Astrocyte (in vitro differentiated cells and primary cell): ENCODE data around the gene SYCP1. TPM values are rescaled to one million over a fixed set of nuclear protein-coding genes. Genes with fewer than 3 reads are reported as not detected.

Source experiments
- DNase-seq: peaks from one replicate; pipeline ENCODE4 v3.0.0-alpha.2; 2010; ENCODE audit warnings: low read depth
- FAIRE-seq: peaks from 2 replicates; lab custom pipeline; 2011; peaks lifted over from hg19 to GRCh38; lab: Jason Lieb, UNC
- H2AFZ ChIP-seq: 2 replicates; pipeline ENCODE4 v1.6.0; 2012; ENCODE audit warnings: low read depth, low read length, inconsistent platforms
- H3K27ac ChIP-seq: 2 replicates; pipeline ENCODE4 v1.5.1; 2011; ENCODE audit warnings: low read depth, low read length, inconsistent platforms
- H3K27me3 ChIP-seq: 2 replicates; pipeline ENCODE4 v1.6.0; 2011; ENCODE audit warnings: low read length, inconsistent platforms; ENCODE audit not compliant: insufficient read depth
- H3K36me3 ChIP-seq: 2 replicates; pipeline ENCODE4 v1.5.1; 2011; ENCODE audit warnings: low read length, inconsistent platforms; ENCODE audit not compliant: insufficient read depth
- H3K4me1 ChIP-seq: 2 replicates; pipeline ENCODE4 v1.5.1; 2011; ENCODE audit warnings: low read length, inconsistent platforms; ENCODE audit not compliant: insufficient read depth
- H3K4me2 ChIP-seq: 2 replicates; pipeline ENCODE4 v1.6.0; 2012; ENCODE audit warnings: low read length, inconsistent platforms
- H3K4me3 ChIP-seq: 2 replicates; pipeline ENCODE4 v1.5.1; 2011; ENCODE audit warnings: low read depth, mild to moderate bottlenecking, low read length, inconsistent platforms; ENCODE audit not compliant: insufficient read depth
- H3K79me2 ChIP-seq: 2 replicates; pipeline ENCODE4 v1.6.0; 2012; ENCODE audit warnings: mild to moderate bottlenecking, low read length, inconsistent platforms; ENCODE audit not compliant: insufficient read depth
- H3K9ac ChIP-seq: 2 replicates; pipeline ENCODE4 v1.6.0; 2012; ENCODE audit warnings: mild to moderate bottlenecking, low read length, inconsistent platforms
- H3K9me3 ChIP-seq: 2 replicates; pipeline ENCODE4 v1.5.1; 2012; ENCODE audit warnings: low read depth, mild to moderate bottlenecking, low read length, inconsistent platforms; ENCODE audit not compliant: insufficient read depth
- H4K20me1 ChIP-seq: 2 replicates; pipeline ENCODE4 v1.6.0; 2012; ENCODE audit warnings: low read length, inconsistent platforms; ENCODE audit not compliant: insufficient read depth
- H3K27ac Mint-ChIP-seq: one replicate; pipeline ENCODE4 v1.8.0; 2021; ENCODE audit warnings: mild to moderate bottlenecking, mixed read lengths; ENCODE audit not compliant: unreplicated experiment
- H3K27me3 Mint-ChIP-seq: one replicate; pipeline ENCODE4 v1.8.0; 2021; ENCODE audit warnings: low read depth, mixed read lengths; ENCODE audit not compliant: unreplicated experiment
- H3K36me3 Mint-ChIP-seq: one replicate; pipeline ENCODE4 v1.8.0; 2021; ENCODE audit warnings: low read depth, mixed read lengths; ENCODE audit not compliant: unreplicated experiment
- H3K4me1 Mint-ChIP-seq: one replicate; pipeline ENCODE4 v1.8.0; 2021; ENCODE audit warnings: low read depth, mixed read lengths; ENCODE audit not compliant: unreplicated experiment
- H3K4me3 Mint-ChIP-seq: one replicate; pipeline ENCODE4 v1.8.0; 2021; ENCODE audit warnings: mild to moderate bottlenecking, moderate library complexity, mixed read lengths; ENCODE audit not compliant: unreplicated experiment
- H3K9me3 Mint-ChIP-seq: one replicate; pipeline ENCODE4 v1.8.0; 2021; ENCODE audit warnings: mild to moderate bottlenecking, mixed read lengths; ENCODE audit not compliant: unreplicated experiment
- EZH2 ChIP-seq: IDR thresholded peaks from 2 replicates; pipeline ENCODE4 v1.6.1; 2012; ENCODE audit warnings: mild to moderate bottlenecking, low read length, inconsistent platforms; ENCODE audit not compliant: insufficient read depth
- total RNA-seq: library from RNA; stranded (reverse); gene quantifications from 2 replicates; pipeline ENCODE4 v1.2.1, GENCODE V29; 2021
- TF ChIP-seq, protein P1 (sequence below): IDR thresholded peaks from 2 replicates; pipeline ENCODE4 v1.5.1; 2011; ENCODE audit warnings: low read depth, mild to moderate bottlenecking, inconsistent platforms, low read length, moderate library complexity; ENCODE audit not compliant: insufficient read depth

Gene SYCP1
- total RNA-seq, 1 donor from 2014 or later: not detected

DNA sequence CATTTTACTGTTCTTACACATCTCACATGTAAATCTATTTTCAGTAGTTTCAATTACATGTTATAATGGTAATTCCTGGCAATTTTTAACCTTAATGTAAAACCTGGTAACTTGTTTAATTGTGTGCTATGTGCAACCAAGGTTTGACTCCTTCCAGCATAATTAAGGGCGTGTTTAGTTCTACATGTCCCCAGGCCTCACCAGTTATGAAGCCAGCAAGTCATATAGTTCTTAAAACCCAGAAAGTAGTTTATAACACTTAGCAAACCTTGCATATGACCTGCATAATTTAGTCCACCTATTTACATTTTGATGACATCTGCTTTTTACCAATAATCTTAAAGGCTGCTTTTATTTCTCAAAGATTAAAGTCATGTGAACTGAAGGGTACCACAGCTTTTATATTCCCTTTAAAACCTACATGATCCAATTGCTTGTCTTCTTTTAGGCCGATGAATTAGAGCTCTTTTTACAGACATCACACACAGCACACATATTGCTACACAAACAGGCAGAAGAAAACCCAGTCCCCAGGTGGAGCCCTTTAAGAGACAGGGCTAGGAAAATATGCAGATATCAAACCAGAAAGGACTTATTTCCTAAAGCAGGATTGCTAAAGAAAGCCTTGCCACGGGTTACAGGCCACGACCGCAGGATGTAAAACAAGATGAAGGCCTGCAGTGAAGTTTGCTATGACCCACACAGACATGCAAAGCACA lies 23.2 kb upstream of the SYCP1 start:
- H3K27me3 Mint-ChIP-seq: no peaks in the 10 kb centered on the region
- Histone ChIP-seq H3K27me3 (no peaks in the 10 kb centered on the region), H3K79me2 (no peaks in the 10 kb centered on the region), H3K36me3 (no peaks in the 10 kb centered on the region), H3K4me1 (no peaks in the 10 kb centered on the region), H2AFZ (no peak overlapping the region), H3K4me2 (no peak overlapping the region), H4K20me1 (no peaks in the 10 kb centered on the region), H3K27ac (no peak overlapping the region), H3K9ac (no peak overlapping the region), H3K9me3 (no peaks in the 10 kb centered on the region), H3K4me3 (no peak overlapping the region)
- TF ChIP-seq EZH2: no peak
- TF ChIP-seq, protein P1, sequence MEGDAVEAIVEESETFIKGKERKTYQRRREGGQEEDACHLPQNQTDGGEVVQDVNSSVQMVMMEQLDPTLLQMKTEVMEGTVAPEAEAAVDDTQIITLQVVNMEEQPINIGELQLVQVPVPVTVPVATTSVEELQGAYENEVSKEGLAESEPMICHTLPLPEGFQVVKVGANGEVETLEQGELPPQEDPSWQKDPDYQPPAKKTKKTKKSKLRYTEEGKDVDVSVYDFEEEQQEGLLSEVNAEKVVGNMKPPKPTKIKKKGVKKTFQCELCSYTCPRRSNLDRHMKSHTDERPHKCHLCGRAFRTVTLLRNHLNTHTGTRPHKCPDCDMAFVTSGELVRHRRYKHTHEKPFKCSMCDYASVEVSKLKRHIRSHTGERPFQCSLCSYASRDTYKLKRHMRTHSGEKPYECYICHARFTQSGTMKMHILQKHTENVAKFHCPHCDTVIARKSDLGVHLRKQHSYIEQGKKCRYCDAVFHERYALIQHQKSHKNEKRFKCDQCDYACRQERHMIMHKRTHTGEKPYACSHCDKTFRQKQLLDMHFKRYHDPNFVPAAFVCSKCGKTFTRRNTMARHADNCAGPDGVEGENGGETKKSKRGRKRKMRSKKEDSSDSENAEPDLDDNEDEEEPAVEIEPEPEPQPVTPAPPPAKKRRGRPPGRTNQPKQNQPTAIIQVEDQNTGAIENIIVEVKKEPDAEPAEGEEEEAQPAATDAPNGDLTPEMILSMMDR: no peak
- H3K27ac Mint-ChIP-seq: no peak overlapping the region
- DNase-seq: no peak
- no peaks in the 10 kb centered on the region for H3K36me3 Mint-ChIP-seq
- peaks cover 4% of the 10 kb centered on the region for H3K4me1 Mint-ChIP-seq
- no peak overlapping the region for H3K4me3 Mint-ChIP-seq
- no peak for FAIRE-seq
- H3K9me3 Mint-ChIP-seq: peaks cover 4% of the 10 kb centered on the region

DNA sequence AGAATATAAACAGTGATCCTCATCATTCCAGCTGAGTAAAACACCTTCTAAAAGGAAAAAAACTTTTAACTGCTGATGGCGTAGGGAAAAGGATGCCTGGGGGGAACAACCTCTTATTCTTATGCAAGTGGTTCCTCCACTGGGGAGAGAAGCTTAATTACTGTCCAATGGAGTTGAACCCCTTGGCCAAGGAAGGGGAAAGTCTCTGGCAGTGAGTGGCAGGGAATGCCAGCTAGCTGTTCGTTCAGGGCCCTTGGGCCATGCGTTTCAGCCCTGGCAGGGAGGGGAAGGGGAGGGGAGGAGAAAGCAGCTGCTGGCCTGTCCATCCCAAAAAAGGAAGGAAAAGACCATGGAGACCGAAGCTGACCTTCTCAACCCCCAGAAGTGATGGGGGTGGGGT lies 22.6 kb upstream of the SYCP1 start:
- Mint-ChIP-seq H3K4me3 (no peak overlapping the region), H3K27me3 (no peaks in the 10 kb centered on the region), H3K36me3 (no peaks in the 10 kb centered on the region), H3K4me1 (peaks cover 4% of the 10 kb centered on the region), H3K27ac (no peak overlapping the region), H3K9me3 (peaks cover 4% of the 10 kb centered on the region)
- Histone ChIP-seq H3K36me3 (no peaks in the 10 kb centered on the region), H3K27ac (no peak overlapping the region), H3K9ac (no peak overlapping the region), H3K4me2 (no peak overlapping the region), H3K9me3 (no peaks in the 10 kb centered on the region), H2AFZ (no peak overlapping the region), H3K27me3 (no peaks in the 10 kb centered on the region), H3K79me2 (no peaks in the 10 kb centered on the region), H4K20me1 (no peaks in the 10 kb centered on the region), H3K4me1 (no peaks in the 10 kb centered on the region), H3K4me3 (no peak overlapping the region)
- FAIRE-seq: no peak
- no peak for DNase-seq
- TF ChIP-seq, protein P1: no peak
- TF ChIP-seq EZH2: no peak

DNA sequence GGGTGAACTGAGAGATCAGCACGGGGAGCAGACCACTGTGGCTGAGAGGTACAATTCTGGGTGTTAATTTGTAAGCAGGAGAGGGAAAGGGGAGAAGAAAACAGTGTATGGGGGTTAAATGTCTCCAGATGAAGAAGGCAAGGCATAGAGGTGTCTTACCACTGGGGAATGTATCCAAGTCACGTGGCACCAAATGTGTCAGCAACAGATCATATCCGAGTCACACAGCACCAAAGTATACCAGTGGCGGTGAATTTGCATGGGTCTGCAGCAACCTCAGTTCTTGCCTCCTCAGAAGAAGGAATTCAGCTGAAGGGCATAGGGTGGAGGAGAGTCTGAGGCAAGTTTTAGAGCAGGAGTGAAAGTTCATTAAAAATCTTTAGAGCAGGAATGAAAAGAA lies 21.2 kb upstream of the SYCP1 start:
- H3K4me2 ChIP-seq: no peak overlapping the region
- Mint-ChIP-seq H3K9me3 (peaks cover 2% of the 10 kb centered on the region), H3K4me3 (no peak overlapping the region), H3K27me3 (no peaks in the 10 kb centered on the region), H3K27ac (no peak overlapping the region), H3K36me3 (no peaks in the 10 kb centered on the region), H3K4me1 (no peaks in the 10 kb centered on the region)
- H3K4me1 ChIP-seq: no peaks in the 10 kb centered on the region
- DNase-seq (no peak), FAIRE-seq (no peak)
- no peaks in the 10 kb centered on the region for H4K20me1 ChIP-seq
- H3K27ac ChIP-seq: no peak overlapping the region
- H3K27me3 ChIP-seq: no peaks in the 10 kb centered on the region
- no peaks in the 10 kb centered on the region for H3K9me3 ChIP-seq
- no peak overlapping the region for H2AFZ ChIP-seq
- no peak overlapping the region for H3K9ac ChIP-seq
- no peak overlapping the region for H3K4me3 ChIP-seq
- no peaks in the 10 kb centered on the region for H3K79me2 ChIP-seq
- TF ChIP-seq, protein P1: no peak
- TF ChIP-seq EZH2: no peak
- H3K36me3 ChIP-seq: no peaks in the 10 kb centered on the region
